ENCODE measurements around the gene TMEM117.

TMEM117 gene

DNA sequence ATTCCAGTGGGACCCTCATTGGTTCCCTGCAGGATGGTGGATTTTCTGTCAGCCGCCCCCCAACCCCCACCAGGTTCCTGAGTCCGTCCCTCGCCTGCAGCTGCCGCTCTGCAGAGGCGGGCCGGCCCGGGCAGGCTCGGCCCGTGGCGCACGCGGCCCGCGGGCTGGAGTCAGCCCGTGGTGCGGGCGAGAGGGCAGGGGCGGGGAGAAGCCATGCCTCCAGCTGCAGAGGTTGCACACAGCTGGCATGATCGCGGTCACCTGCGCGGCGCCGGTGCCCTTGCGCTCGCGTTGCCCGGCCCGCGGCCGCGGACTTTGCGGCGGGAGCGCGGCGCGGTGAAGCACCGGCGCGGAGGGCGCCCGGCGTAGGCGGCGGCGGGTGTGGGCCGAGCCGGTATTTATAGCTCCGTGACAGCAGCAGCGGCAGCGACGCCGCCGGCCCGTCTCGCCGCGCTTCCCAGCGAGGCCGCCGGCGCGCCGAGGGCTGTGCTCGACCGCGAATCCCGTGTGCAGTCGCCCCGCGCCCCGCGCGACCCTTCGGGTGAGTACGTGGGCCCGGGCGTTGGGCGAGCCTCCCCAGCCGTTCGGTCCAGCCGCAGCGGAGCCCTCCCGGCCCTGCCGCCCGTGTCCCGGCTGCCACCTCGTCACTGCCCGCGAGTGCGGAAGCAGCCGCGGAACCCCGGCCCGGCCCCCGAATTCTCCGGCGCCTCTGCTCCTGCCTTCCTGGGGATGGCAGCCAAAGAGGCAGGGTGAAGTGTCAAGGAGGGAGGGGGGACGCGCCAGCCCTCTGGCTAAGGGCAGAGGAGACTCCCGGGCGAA lies at the start of gene TMEM117:
TSS of gene TMEM117 (plus strand) at position 426 of the 819 bp plus-strand sequence.
- DNase-seq = no peak

DNA sequence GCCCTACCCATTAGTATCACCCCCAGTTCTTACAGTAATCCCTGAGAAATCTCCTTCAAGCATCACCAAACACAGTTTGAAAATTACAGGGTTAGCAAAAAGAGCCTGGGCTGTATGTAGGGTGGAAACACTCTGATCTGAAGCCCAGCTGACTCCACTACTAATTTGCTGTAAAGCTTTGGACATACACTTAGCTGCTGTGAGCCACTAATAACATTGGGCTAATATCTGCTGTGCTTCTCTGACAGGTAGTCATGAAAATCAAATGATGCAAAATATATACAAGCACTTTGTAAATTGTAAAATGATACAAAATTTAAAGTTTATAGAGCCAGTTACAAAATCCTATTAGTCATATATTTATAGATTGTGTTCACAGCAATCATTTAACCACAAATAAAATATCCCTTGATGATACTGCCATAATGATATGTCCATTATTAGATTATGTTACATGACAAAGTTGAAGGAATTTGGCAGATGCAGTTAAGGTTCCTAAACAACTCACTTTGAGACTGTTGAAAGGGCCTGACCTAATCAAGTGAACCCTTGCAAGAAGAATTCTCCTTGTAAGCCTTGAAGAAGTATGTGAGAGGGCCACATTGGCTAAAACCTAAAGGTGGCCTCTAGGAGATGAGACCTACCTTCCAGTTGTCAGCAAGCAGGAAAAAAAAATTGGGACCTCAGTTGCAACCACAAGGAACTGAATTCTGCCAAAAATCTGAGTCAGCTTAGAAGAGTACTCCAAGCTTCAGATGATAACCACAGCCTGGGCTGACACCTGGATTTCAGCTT lies 48.8 kb upstream of the TMEM117 start:
- no peak for DNase-seq

DNA sequence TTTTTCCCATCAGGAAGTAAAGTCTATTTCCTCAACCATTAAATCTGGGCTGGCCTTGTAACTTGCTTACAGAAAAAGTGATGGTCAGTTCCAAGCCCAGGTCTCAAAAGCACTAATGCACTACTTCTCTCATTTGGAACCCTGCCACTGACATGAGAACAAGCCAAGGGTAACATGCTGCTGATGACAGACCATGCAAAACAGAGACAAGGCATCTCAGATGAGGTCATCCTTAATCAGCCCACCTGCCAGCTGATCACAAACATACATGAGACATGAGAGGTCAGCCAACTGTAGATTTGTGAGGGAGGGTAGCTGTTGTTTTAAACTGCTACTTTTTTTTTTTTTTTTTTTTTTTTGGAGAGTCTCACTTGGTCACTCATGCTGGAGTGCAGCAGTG lies 45.9 kb upstream of the TMEM117 start:
- no peak for DNase-seq

DNA sequence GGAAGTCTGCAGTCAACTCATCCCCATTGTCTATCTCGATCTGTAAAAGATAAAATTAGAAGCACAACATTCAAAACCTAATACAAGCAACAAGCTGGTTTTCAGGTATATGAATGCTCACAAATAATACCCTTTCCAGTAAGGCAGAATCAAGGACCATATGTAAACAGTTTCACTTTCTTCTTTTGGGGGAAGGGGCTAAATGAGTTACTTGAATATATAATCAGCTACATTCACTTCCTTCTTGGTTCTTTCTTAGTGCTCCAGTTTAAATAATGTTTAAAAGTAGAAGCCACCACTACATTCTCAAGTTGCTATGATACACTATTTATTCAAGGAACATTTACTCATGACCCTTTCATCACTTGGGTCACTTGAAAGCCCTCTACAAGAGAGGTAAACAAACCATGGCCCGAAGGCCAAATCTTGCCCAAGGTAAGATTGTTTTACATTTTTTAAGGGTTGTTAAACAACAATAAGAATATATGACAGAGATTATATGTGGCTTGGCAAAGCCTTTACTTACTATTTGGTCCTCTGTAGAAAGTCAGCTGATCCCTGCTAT lies 40.1 kb upstream of the TMEM117 start:
- no peak for DNase-seq

DNA sequence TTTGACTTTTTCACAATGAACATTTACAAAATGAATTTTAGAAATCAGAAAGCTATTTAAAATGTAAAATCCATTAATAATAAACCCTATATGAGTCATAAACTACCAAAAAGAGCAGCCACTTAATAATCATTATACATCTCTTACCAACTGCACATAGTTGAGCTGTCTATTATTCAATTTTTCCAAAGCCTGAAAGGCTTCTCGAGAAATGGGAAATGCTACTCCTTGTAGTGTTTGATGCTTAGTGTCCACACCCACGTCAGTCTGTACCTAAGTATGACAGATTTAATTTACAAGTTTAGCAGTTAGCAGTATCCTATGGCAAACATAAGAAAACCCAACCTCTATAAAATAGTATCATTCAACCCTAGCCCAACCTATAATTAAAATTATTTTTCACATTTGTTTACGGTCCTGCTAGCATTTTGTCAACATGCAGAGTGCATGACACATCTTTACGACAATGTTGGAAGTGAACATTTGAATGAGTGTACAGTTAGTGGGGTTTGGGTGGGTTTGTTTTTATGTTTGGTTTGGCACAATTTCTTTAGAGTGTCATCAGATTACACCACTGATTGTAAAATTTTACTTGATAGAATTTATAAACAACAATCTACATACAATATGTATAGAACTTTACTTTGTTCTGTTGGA lies 38.2 kb upstream of the TMEM117 start:
- no peak for DNase-seq

DNA sequence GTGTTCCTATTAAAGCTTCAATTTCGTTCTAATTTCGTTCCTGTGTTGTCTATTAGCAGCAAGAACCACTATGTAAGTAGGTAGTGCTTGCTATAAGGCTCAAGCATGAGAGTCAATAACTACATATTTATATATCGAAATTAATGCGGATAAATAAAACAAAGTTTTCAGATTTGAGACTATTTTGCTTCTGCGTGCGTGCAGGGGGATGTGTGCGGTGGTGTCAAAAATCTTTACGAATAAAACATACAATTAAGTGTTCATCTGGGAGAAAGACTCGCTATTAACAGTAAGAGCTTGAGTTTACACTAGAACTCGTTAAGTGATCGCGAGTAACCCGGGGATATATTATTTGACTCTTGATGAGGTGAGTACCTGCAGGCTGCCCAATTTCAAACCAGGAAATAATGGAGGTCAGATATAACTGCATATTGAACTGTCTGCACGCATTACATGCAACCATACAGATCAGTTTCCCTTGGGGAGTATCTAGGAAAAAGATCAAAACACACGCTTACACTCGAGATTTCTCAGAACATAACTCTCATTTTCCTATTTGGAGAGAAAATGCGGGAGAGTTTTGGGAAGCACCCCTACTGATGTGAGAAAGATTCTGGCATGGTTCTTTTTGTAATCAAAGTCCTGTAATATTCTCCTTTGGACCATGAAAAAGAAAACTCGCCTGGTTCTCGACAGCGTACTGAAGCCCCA lies 30.6 kb upstream of the TMEM117 start:
- no peak for DNase-seq

DNA sequence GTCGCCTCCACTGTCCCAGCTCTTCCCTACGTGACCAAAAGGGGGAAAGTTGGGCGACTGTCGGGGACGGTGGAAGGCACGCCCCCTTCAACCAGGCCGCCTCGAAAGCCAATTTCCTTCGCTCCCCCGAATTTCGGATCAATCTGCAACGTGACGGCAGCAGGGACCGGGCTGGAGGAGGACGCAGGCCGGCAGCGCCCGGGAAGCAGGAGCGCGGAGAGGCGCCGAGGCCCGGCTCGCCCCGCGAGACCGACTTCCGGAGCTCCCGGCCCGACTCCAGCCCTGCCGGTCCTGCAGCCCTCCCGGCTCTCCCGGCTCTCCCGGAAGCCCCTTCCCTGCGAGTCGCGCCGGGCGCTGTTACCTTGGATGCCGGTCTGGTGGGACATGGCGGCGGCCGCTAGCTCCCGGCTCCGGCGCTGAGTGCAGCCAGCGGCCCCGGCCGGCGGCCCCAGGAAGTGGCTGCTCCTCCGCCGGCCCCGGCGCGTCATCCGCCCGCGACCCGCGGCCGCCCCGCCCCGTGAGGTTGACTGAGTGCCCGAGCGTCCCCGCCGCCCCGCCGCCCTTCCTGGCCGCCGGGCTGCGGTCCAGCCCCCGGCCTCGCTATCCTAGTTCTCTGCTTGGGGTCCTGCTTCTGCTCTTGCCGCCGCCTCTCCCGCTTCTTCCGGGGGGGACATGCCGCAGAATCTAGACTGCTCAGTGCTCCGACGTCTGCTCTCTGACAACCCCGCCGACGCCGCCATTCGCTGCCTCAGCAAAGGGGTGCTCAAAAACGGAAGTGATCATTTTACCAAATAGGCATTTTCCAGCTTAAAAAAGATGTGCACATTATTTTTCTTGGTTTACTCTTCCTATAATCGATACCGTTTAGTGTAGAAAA lies 29.8 kb upstream of the TMEM117 start, which contains the start of gene TWF1:
TSS of gene TWF1 (minus strand) at position 458 of the 877 bp plus-strand sequence. CDS start at position 386, 72 bp downstream.
- DNase-seq = peak; percentile 69

DNA sequence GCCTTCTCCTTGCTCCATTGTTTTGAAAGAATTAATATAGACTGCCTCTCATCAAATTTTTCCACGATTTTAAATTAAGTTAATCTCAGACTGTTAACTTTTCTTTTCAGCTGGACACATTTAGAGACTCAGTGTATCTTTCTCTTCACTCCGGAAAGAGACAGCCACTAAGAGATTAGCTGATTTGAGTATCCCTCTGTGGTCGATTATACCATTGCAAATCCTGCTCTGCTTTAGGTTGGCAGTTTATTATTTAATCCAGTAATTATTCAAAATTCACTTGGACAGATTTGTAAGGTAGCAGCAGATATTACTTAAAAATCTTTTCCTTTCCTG lies 29.2 kb upstream of the TMEM117 start:
- DNase-seq = no peak

DNA sequence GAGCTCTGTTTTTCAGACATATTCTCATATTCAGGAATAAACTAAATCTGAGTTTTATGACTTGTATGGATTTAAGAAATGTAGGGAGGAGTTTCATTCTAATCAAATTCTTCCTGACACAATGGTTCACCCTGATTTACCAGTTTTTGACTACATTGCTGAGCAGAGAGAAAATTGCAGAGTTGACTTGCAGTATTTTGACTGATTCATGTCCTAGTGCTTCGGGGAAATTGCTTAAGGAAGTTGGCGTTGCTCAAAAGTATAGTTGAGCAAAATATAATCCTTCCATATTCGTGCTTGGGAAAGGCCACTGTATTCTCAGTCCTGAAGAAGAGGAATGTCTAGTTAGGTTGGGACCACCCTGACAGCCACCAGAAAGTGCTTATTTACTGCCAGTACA lies 28.5 kb upstream of the TMEM117 start:
- no peak for DNase-seq

DNA sequence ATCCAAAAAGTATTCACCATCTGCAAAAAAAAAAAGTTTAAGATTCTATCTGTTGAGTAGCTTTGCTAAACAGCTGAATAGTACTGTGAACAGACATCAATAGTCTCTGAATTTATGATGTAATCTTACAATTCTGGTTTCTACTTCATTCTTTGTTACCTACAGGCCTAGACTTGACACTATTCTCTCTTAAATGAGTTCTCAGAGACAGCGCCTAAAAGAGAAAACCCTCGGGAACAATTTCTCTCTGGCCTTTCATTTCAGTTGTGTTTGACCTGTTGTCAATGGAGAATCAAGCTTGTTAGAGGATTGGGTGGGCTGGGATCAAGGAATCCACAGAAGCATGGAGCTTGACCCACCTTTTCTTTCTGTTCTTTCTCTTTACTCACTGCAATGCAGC lies 23.8 kb upstream of the TMEM117 start:
- DNase-seq = no peak

DNA sequence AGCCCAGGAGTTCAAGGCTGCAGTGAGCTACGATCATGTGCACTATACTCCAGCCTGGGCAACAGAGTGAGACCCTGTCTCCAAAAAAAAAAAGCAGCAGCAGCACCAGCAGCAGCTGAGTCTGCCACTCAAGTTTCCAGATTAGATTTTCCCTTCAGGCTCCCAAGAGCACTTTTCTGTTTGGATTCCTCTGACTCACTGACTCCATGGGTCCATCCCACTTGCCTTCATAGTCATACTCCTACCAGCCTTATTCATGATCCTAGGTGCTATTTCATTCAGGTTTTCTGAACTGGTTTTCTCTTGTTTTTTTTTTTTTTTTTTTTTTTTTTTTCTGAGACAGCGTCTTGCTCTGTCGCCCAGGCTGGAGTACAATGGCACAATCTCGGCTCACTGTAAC lies 23.0 kb upstream of the TMEM117 start:
- no peak for DNase-seq

DNA sequence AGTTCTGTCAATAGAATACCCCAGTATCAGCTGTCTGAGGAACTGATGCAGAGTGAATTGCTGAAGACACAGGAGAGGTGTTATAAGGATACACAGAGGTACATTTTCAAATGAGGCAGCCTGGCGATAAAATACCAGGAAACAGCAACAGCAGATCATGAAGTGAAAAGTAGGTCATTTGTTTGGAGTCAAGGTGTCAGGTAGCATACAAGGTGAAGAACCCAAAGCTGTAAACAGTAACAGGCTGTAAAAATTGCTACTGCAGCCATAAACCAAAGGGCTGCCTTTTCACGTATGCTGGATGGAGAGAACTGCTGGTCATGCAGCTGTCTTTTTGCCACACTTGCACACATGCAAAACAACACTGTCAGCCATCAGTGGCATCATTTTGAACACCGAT lies 20.5 kb upstream of the TMEM117 start:
- DNase-seq = no peak

DNA sequence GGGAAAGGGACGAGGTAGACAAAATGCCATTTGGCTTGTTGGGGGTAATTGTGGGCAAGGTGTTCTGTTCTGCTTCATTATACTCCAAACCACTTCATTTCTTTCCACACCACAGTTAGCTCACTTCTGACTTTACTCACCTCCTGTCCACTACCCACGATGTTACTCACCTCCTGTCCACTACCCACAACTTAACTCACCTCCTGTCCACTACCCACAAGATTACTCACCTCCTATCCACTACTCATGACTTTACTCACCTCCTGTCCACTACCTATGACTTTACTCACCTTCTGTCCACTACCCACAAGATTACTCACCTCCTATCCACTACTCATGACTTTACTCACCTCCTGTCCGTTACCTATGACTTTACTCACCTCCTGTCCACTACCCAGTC lies 19.7 kb upstream of the TMEM117 start:
- no peak for DNase-seq

DNA sequence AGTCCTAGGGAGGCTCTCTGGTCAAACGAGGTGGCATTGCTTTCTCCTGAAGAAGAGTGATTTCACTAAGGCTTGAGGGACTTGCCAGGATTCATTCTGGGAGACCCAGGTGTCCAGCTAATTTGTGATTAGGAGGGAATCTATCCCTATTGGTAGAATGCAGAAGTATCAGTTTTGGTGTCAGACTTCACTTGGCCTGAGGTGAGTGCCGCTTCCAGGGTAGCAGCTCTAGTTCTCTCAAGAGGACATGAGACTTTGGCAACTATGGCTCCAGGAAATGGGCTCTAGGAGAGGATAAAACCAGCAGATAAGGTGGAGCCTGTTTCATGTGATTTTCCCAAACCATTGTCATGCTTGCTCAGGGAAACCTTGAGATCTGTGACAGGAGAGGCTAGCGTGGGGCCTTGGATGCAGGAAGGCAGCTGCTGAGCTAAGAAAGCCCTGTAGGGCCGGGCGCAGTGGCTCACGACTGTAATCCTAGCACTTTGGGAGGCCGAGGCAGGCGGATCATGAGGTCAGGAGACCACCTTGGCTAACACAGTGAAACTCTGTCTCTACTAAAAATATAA lies 11.6 kb upstream of the TMEM117 start:
- DNase-seq = no peak

DNA sequence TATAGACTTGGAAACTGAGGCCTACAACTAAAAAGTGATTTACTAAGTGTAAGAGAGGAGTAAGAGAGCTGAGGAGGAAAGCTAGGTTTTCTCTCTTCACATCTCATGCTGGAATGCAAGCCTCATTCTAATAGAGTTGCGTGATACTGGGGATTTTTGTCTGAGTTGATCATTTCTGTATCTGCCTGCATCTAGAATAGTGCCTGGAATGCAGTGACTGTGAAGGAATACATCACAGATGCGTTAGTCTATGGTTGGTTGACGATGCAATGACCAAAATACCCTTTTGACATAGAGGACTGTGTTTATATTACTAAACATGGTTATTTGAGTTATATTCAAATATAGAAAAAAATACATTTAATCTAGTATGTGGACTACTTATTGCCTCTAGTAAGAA lies 9.2 kb upstream of the TMEM117 start:
- no peak for DNase-seq

DNA sequence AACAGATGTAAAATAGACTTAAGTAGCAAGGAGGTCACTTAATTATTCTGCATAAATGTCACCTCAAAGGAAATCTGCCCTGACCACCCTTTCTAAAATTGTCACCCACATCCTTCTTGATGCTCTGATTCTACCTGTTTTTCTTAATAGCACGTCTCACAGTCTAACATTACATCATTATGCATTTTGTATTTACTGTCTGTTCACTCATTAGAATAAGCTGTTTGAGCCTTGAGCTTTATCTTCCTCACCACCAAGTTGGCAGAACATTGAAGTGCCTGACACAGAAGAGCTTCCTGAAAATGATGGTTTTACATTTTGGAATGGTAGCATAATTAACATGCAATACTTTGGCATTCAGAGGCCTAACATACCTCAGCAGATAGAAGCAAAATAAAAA lies 8.8 kb upstream of the TMEM117 start:
- no peak for DNase-seq

DNA sequence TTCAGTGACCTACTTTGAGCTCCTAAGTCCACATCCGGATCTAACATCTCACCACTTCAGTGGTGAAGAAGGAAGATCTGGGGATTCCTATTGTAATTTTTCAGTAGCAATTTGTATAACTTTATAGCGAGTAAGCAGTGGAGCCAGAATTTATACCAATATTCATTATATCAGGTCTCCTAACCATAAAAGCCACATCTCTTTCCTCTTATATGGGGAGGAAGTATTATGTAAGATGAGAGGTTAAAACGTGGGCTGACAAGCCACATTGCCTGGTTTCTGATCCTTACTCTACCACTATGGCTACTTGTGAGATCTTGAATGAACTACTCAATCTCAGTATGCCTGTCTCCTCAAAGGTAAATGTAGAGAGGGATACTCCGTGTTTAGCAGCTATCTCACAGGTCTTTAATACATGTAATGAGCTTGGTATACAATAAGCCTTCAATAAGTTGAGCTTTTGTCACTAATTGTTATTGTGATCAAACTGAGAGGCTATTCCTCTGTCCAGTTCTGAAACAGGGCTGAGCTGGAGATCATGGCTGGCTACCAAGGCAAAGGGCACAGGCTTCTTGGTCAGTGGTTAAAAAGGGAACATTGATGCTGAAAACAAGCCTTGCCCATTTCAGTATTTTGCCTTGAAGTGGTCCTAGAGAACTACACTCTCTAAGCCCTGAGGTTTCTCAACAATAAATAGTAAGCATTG lies 3.3 kb upstream of the TMEM117 start:
- DNase-seq = no peak

DNA sequence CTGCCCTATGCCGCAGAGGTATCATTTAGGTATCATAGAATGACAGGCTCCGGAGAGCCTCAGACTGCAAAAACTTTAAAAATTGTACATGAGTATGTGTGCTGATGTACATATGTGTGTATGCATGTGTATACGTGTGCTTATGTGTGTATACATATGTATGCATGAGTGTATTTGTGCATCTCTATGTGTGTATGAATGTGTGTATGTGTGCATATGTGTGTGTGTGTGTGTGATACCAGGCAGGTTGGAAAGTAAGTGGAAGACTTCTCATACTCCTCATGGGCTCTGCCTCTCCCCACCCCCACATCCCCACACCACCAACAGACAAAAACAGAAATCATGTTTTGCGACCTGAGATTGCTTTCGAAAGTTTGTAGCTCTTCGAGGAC lies 621 bp upstream of the TMEM117 start:
- no peak for DNase-seq

DNA sequence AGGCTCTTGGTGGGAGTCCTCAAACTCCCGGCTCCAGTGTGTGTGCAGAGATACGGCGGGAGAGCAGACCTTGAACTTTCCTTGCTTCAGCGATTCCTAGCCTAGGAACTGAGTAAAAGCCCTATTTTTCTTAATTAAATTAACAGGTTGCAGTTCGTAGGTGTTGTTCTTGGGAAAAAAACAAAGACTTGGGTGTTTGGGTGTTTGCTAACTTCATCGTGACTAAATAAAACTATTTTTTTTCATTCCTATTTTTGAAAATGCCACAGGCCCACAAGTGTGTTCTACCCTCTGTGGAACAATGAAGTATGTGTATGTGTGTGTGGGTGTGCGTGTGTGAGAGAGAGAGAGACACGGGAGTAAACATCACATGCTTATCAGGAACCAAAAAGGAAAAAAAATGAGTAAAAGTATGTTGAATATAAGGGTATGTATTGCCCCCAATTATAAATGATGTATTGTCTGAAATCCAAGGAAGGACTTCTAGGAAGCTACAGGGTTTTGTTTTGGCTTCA lies 651 bp downstream of the TMEM117 start:
- no peak for DNase-seq

DNA sequence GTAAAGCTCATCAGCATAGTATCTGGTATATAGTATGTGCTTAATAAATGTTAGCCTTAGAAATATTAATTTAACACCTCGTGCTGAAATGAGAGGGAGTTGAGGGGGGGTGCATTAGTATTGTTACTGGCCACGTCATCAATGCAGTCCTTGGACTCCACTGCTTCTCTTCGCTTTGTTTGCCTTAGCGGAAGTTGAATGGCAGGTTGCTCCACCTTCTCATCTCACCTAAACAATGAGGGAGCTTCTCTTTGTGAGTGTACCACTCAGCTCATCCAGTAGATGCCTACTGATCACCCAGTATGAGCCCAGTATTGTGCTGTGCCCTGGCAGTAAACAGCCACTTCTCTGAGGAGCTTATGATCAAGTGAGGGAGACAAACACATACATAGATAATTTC lies 4.5 kb downstream of the TMEM117 start:
- DNase-seq = no peak

DNA sequence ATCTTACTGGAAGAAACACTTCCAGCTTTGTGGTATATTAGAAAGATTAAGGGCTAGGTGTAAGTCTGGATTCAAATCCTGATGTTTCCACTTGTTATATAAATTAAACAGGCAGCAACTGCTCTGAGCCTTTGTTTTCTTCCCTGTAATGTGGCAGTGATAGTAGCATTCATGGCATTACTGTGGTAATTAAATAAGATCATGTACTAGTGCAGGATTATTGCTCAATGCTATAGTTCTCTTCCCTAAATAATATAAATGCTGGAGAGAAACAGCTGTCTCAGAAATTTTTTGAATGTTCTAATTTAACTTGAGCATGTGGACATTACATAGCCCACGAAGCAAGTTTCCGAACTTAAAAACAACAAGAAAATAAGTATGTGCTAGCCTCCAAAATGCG lies 5.4 kb downstream of the TMEM117 start:
- DNase-seq = no peak
